GM18867 (cell line): Measurements from ENCODE around the gene RCBTB1.
"Not testable (repeated sequence)": the region's sequence is repeated elsewhere in the genome, so short reads cannot be mapped to it uniquely, and the experiment has no call there.

ENCODE experiments used
- ATAC-seq: cut with Tn5 transposase; IDR thresholded peaks from one replicate; pipeline ENCODE4 v1.9.1; 2021; ENCODE audit warnings: mild to moderate bottlenecking, moderate library complexity; ENCODE audit not compliant: unreplicated experiment

Gene RCBTB1

GRCh38 chr13:49606747-49607648, 21.6 kb upstream of the RCBTB1 start:
- ATAC-seq: peak; percentile 85

GRCh38 chr13:49604570-49604969, 19.2 kb upstream of the RCBTB1 start:
- ATAC-seq: no peak

- not testable (repeated sequence) for ATAC-seq
Measured at GRCh38 chr13:49602615-49603014, 17.3 kb upstream of the RCBTB1 start.

GRCh38 chr13:49602005-49602404, 16.6 kb upstream of the RCBTB1 start:
- no peak for ATAC-seq

GRCh38 chr13:49597043-49597641, 11.8 kb upstream of the RCBTB1 start:
- no peak for ATAC-seq

- no peak for ATAC-seq
Measured at GRCh38 chr13:49596221-49596620, 10.9 kb upstream of the RCBTB1 start.

- ATAC-seq: no peak
Measured at GRCh38 chr13:49594576-49594975, 9.2 kb upstream of the RCBTB1 start.

GRCh38 chr13:49593876-49594275, 8.5 kb upstream of the RCBTB1 start:
- ATAC-seq: not testable (repeated sequence)

- not testable (repeated sequence) for ATAC-seq
Measured at GRCh38 chr13:49590714-49591113, 5.4 kb upstream of the RCBTB1 start.

GRCh38 chr13:49587311-49587847, 2.0 kb upstream of the RCBTB1 start:
- ATAC-seq: no peak

- ATAC-seq: no peak
Measured at GRCh38 chr13:49586717-49587116, 1.4 kb upstream of the RCBTB1 start.

GRCh38 chr13:49584771-49585182, 581 bp downstream of the RCBTB1 start:
- peak; percentile 18 for ATAC-seq

- no peak for ATAC-seq
Measured at GRCh38 chr13:49580980-49581680, 4.2 kb downstream of the RCBTB1 start.

- ATAC-seq: no peak
Measured at GRCh38 chr13:49579501-49579900, 5.9 kb downstream of the RCBTB1 start.

- ATAC-seq: no peak
Measured at GRCh38 chr13:49571299-49572240, 13.8 kb downstream of the RCBTB1 start.

GRCh38 chr13:49569993-49570689, 15.2 kb downstream of the RCBTB1 start:
- no peak for ATAC-seq

GRCh38 chr13:49567491-49567890, 17.9 kb downstream of the RCBTB1 start:
- no peak for ATAC-seq

- ATAC-seq: no peak
Measured at GRCh38 chr13:49566461-49566860, 18.9 kb downstream of the RCBTB1 start.

GRCh38 chr13:49565461-49565860, 19.9 kb downstream of the RCBTB1 start:
- not testable (repeated sequence) for ATAC-seq

GRCh38 chr13:49563516-49563915, 21.8 kb downstream of the RCBTB1 start:
- ATAC-seq: no peak
